Central memory CD8-positive, alpha-beta T cell (primary cell): ENCODE measurements around the gene DNAJC19.
"Not testable (repeated sequence)": the region's sequence is repeated elsewhere in the genome, so short reads cannot be mapped to it uniquely, and the experiment has no call there.

ENCODE experiments used
- ATAC-seq: fragments of 150-1000 bp; cut with Tn5 transposase; replicated peaks from 2 replicates; pipeline ENCODE4 v1.10.0; 2022; ENCODE audit warnings: mild to moderate bottlenecking, moderate FRiP score, moderate number of reproducible peaks; ENCODE audit not compliant: poor library complexity, severe bottlenecking; ENCODE audit errors: extremely low read depth
- DNase-seq, 2 donors: peaks; one replicate each; pipeline ENCODE4 v3.0.0; 2021; ENCODE audit warnings: low spot score in 2 of 2
- H3K27ac Mint-ChIP-seq: one replicate; pipeline ENCODE4 v1.8.0; 2022; ENCODE audit warnings: low read depth, mild to moderate bottlenecking, moderate library complexity, mixed read lengths
- H3K27me3 Mint-ChIP-seq: one replicate; pipeline ENCODE4 v1.8.0; 2022; ENCODE audit warnings: mixed read lengths
- H3K36me3 Mint-ChIP-seq: one replicate; pipeline ENCODE4 v1.8.0; 2022; ENCODE audit warnings: mild to moderate bottlenecking, moderate library complexity, mixed read lengths; ENCODE audit not compliant: insufficient read depth
- H3K4me1 Mint-ChIP-seq: one replicate; pipeline ENCODE4 v1.8.0; 2022; ENCODE audit warnings: mixed read lengths
- H3K4me3 Mint-ChIP-seq: one replicate; pipeline ENCODE4 v1.8.0; 2022; ENCODE audit warnings: mild to moderate bottlenecking, moderate library complexity, mixed read lengths
- H3K9me3 Mint-ChIP-seq: one replicate; pipeline ENCODE4 v1.8.0; 2022; ENCODE audit warnings: mixed read lengths

DNAJC19 gene

GRCh38 chr3:180986366-180986765, 3.2 kb downstream of the DNAJC19 start:
- H3K9me3 Mint-ChIP-seq, H3K27ac Mint-ChIP-seq, H3K4me3 Mint-ChIP-seq, DNase-seq, H3K27me3 Mint-ChIP-seq, ATAC-seq: not testable (repeated sequence)
- Mint-ChIP-seq H3K4me1 (peaks cover 17% of the 10 kb centered on the region), H3K36me3 (peaks cover 33% of the 10 kb centered on the region)

- Mint-ChIP-seq H3K4me1 (peaks cover 9% of the 10 kb centered on the region), H3K36me3 (peaks cover 24% of the 10 kb centered on the region), H3K4me3 (no peak overlapping the region), H3K9me3 (no peaks in the 10 kb centered on the region), H3K27ac (no peak overlapping the region), H3K27me3 (no peaks in the 10 kb centered on the region)
- DNase-seq (no peak), ATAC-seq (no peak)
These were observed 6.4 kb downstream of the DNAJC19 start for GRCh38 chr3:180983136-180983535.

GRCh38 chr3:180981912-180982311, 7.6 kb downstream of the DNAJC19 start:
- no peaks in the 10 kb centered on the region for H3K9me3 Mint-ChIP-seq
- no peak overlapping the region for H3K27ac Mint-ChIP-seq
- DNase-seq: no peak
- ATAC-seq: no peak
- peaks cover 23% of the 10 kb centered on the region for H3K36me3 Mint-ChIP-seq
- no peak overlapping the region for H3K4me3 Mint-ChIP-seq
- H3K27me3 Mint-ChIP-seq: no peaks in the 10 kb centered on the region
- H3K4me1 Mint-ChIP-seq: no peaks in the 10 kb centered on the region

- Mint-ChIP-seq H3K4me1 (no peaks in the 10 kb centered on the region), H3K27me3 (no peaks in the 10 kb centered on the region), H3K4me3 (no peak overlapping the region), H3K36me3 (peaks cover 19% of the 10 kb centered on the region), H3K27ac (peak overlapping the region; percentile 16), H3K9me3 (no peaks in the 10 kb centered on the region)
- ATAC-seq: no peak
- DNase-seq: no peak
These were observed 8.9 kb downstream of the DNAJC19 start for GRCh38 chr3:180980611-180981010.

- H3K4me3 Mint-ChIP-seq: no peak overlapping the region
- no peaks in the 10 kb centered on the region for H3K27me3 Mint-ChIP-seq
- H3K36me3 Mint-ChIP-seq: peaks cover 15% of the 10 kb centered on the region
- peak overlapping the region; percentile 16 for H3K27ac Mint-ChIP-seq
- ATAC-seq (no peak), DNase-seq (no peak)
- H3K4me1 Mint-ChIP-seq: no peaks in the 10 kb centered on the region
- H3K9me3 Mint-ChIP-seq: no peaks in the 10 kb centered on the region
These were observed 9.6 kb downstream of the DNAJC19 start for GRCh38 chr3:180979961-180980360.

GRCh38 chr3:180977498-180977897, 12.0 kb downstream of the DNAJC19 start:
- DNase-seq: no peak
- Mint-ChIP-seq H3K4me3 (no peak overlapping the region), H3K36me3 (peaks cover 16% of the 10 kb centered on the region), H3K27ac (no peak overlapping the region), H3K9me3 (no peaks in the 10 kb centered on the region), H3K27me3 (no peaks in the 10 kb centered on the region), H3K4me1 (no peaks in the 10 kb centered on the region)
- ATAC-seq: no peak

GRCh38 chr3:180974286-180974685, 15.2 kb downstream of the DNAJC19 start:
- no peak overlapping the region for H3K4me3 Mint-ChIP-seq

GRCh38 chr3:180973543-180973942, 16.0 kb downstream of the DNAJC19 start:
- Mint-ChIP-seq H3K9me3 (no peaks in the 10 kb centered on the region), H3K27me3 (no peaks in the 10 kb centered on the region)

More at GRCh38 chr3:180974286-180974685, 15.2 kb downstream of the DNAJC19 start:
- Mint-ChIP-seq H3K36me3 (peaks cover 33% of the 10 kb centered on the region), H3K4me1 (no peaks in the 10 kb centered on the region), H3K27me3 (no peaks in the 10 kb centered on the region), H3K27ac (no peak overlapping the region), H3K9me3 (no peaks in the 10 kb centered on the region)
- ATAC-seq (no peak), DNase-seq (no peak)

GRCh38 chr3:180970931-180971330, 18.6 kb downstream of the DNAJC19 start:
- H3K36me3 Mint-ChIP-seq: peaks cover 41% of the 10 kb centered on the region
- H3K9me3 Mint-ChIP-seq: no peaks in the 10 kb centered on the region
- ATAC-seq: no peak
- peaks cover 4% of the 10 kb centered on the region for H3K4me1 Mint-ChIP-seq
- H3K4me3 Mint-ChIP-seq: no peak overlapping the region
- H3K27ac Mint-ChIP-seq: no peak overlapping the region
- no peaks in the 10 kb centered on the region for H3K27me3 Mint-ChIP-seq
- no peak for DNase-seq

More at GRCh38 chr3:180973543-180973942, 16.0 kb downstream of the DNAJC19 start:
- no peak for DNase-seq
- Mint-ChIP-seq H3K4me1 (no peaks in the 10 kb centered on the region), H3K36me3 (peaks cover 39% of the 10 kb centered on the region), H3K4me3 (no peak overlapping the region), H3K27ac (no peak overlapping the region)
- no peak for ATAC-seq

- peaks cover 47% of the 10 kb centered on the region for H3K36me3 Mint-ChIP-seq
These were observed 27.0 kb downstream of the DNAJC19 start for GRCh38 chr3:180962530-180962929.

GRCh38 chr3:180961552-180961951, 28.0 kb downstream of the DNAJC19 start:
- H3K4me3 Mint-ChIP-seq: no peak overlapping the region
- peaks cover 3% of the 10 kb centered on the region for H3K4me1 Mint-ChIP-seq
- no peaks in the 10 kb centered on the region for H3K27me3 Mint-ChIP-seq
- ATAC-seq (no peak), DNase-seq (no peak)
- H3K36me3 Mint-ChIP-seq: peaks cover 49% of the 10 kb centered on the region
- H3K27ac Mint-ChIP-seq: no peak overlapping the region
- H3K9me3 Mint-ChIP-seq: no peaks in the 10 kb centered on the region

More at GRCh38 chr3:180962530-180962929, 27.0 kb downstream of the DNAJC19 start:
- Mint-ChIP-seq H3K4me1 (peaks cover 4% of the 10 kb centered on the region), H3K9me3 (no peaks in the 10 kb centered on the region), H3K27me3 (no peaks in the 10 kb centered on the region), H3K4me3 (no peak overlapping the region), H3K27ac (peak overlapping the region; percentile 12)
- DNase-seq (no peak), ATAC-seq (no peak)

- H3K4me3 Mint-ChIP-seq: no peak overlapping the region
- no peak for ATAC-seq
These were observed 28.4 kb downstream of the DNAJC19 start for GRCh38 chr3:180961087-180961486.

GRCh38 chr3:180959691-180960090, 29.8 kb downstream of the DNAJC19 start:
- H3K4me1 Mint-ChIP-seq: no peaks in the 10 kb centered on the region
- no peaks in the 10 kb centered on the region for H3K9me3 Mint-ChIP-seq
- H3K27ac Mint-ChIP-seq: no peak overlapping the region
- no peak overlapping the region for H3K4me3 Mint-ChIP-seq
- no peak for DNase-seq
- H3K36me3 Mint-ChIP-seq: peaks cover 58% of the 10 kb centered on the region
- no peaks in the 10 kb centered on the region for H3K27me3 Mint-ChIP-seq
- no peak for ATAC-seq

More at GRCh38 chr3:180961087-180961486, 28.4 kb downstream of the DNAJC19 start:
- H3K27ac Mint-ChIP-seq: no peak overlapping the region
- H3K27me3 Mint-ChIP-seq: no peaks in the 10 kb centered on the region
- no peaks in the 10 kb centered on the region for H3K4me1 Mint-ChIP-seq
- no peak for DNase-seq
- peaks cover 52% of the 10 kb centered on the region for H3K36me3 Mint-ChIP-seq
- H3K9me3 Mint-ChIP-seq: no peaks in the 10 kb centered on the region
